ENCODE results near the gene ZCCHC10. TPM values are rescaled to one million over a fixed set of nuclear protein-coding genes. Genes with fewer than 3 reads are reported as not detected.
"Not testable (repeated sequence)": the region's sequence is repeated elsewhere in the genome, so short reads cannot be mapped to it uniquely, and the experiment has no call there.

The ZCCHC10 gene
- total RNA-seq, 4 donors from 2014 or later: 19.1 to 37.4 (median 25.7) TPM

GRCh38 chr5:132981288-132981687 is 45.1 kb downstream of the ZCCHC10 start:
- in situ Hi-C loops (cut with MboI; ENCODE audit: low pct_ligation_motif_present in 1 of 4, low pct_unique_long_range_greater_than_20kb in 1 of 4, low sequenced_read_pairs in 3 of 4) (no loop called here), intact Hi-C loops (cut with DNase I; ENCODE audit: low total_unique reads) (no loop called here)
- Histone ChIP-seq H3K4me3 (no peak overlapping the region), H3K27ac (no peak overlapping the region), H3K27me3 (no peaks in the 10 kb centered on the region), H3K9me3 (no peaks in the 10 kb centered on the region), H3K4me1 (no peaks in the 10 kb centered on the region), H3K36me3 (no peaks in the 10 kb centered on the region)
- TF ChIP-seq POLR2A (IDR thresholded peaks at IDR 0.05) (no peak), EP300 (IDR thresholded peaks at IDR 0.05; ENCODE audit: low read depth) (no peak), POLR2AphosphoS5 (IDR thresholded peaks at IDR 0.05) (no peak), CTCF (IDR thresholded peaks at IDR 0.05) (no peak)
- WGBS, 2 donors (ENCODE audit: low coverage in 1 of 2): 82 to 95% methylated on average over 1 to 3 of the region's 3 CpGs
- DNase-seq: no peak

GRCh38 chr5:132979976-132980375 is 46.4 kb downstream of the ZCCHC10 start:
- TF ChIP-seq EP300 (IDR thresholded peaks at IDR 0.05; ENCODE audit: low read depth) (no peak), POLR2AphosphoS5 (IDR thresholded peaks at IDR 0.05) (no peak), CTCF (IDR thresholded peaks at IDR 0.05) (no peak), POLR2A (IDR thresholded peaks at IDR 0.05) (no peak)
- WGBS, 2 donors (ENCODE audit: low coverage in 1 of 2): 73 to 80% methylated on average over 1 to 2 of the region's 2 CpGs
- Histone ChIP-seq H3K4me3 (no peak overlapping the region), H3K9me3 (no peaks in the 10 kb centered on the region), H3K4me1 (no peaks in the 10 kb centered on the region), H3K27ac (no peak overlapping the region), H3K36me3 (no peaks in the 10 kb centered on the region), H3K27me3 (no peaks in the 10 kb centered on the region)
- in situ Hi-C loops (cut with MboI; ENCODE audit: low pct_ligation_motif_present in 1 of 4, low pct_unique_long_range_greater_than_20kb in 1 of 4, low sequenced_read_pairs in 3 of 4) (no loop called here), intact Hi-C loops (cut with DNase I; ENCODE audit: low total_unique reads) (no loop called here)
- no peak for DNase-seq

- no peak overlapping the region for H3K4me3 ChIP-seq
- no peak for DNase-seq
- in situ Hi-C loops (cut with MboI; ENCODE audit: low pct_ligation_motif_present in 1 of 4, low pct_unique_long_range_greater_than_20kb in 1 of 4, low sequenced_read_pairs in 3 of 4): no loop called here
- no peak for TF ChIP-seq CTCF (IDR thresholded peaks at IDR 0.05)
- no peak for TF ChIP-seq POLR2AphosphoS5 (IDR thresholded peaks at IDR 0.05)
- no peak for TF ChIP-seq EP300 (IDR thresholded peaks at IDR 0.05; ENCODE audit: low read depth)
- no peak for TF ChIP-seq POLR2A (IDR thresholded peaks at IDR 0.05)
- no peaks in the 10 kb centered on the region for H3K27me3 ChIP-seq
- intact Hi-C loops (cut with DNase I; ENCODE audit: low total_unique reads): no loop called here
- no peaks in the 10 kb centered on the region for H3K9me3 ChIP-seq
- no peaks in the 10 kb centered on the region for H3K36me3 ChIP-seq
- no peak overlapping the region for H3K27ac ChIP-seq
- WGBS, 2 donors (ENCODE audit: low coverage in 1 of 2): 78 to 93% methylated on average over 2 to 3 of the region's 3 CpGs
- no peaks in the 10 kb centered on the region for H3K4me1 ChIP-seq
These were observed 46.9 kb downstream of the ZCCHC10 start for GRCh38 chr5:132979367-132979940.

DNA sequence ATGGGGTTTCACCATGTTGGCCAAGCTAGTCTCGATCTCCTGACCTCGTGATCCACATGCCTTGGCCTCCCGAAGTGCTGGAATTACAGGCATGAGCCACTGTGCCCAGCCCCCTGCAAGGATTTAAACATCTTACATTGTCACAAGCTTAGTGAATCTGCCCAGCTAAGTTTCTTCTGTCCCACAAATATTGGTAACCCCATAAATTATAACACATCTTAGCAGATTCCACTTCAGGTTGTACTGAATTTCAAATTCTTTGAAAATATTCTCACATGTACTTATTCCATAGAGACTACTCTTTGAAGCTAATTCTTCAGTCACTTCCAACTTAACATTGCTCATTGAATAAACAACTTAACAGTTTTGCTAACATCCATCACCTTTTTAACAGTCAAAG is 49.5 kb downstream of the ZCCHC10 start:
- Histone ChIP-seq H3K27me3 (no peaks in the 10 kb centered on the region), H3K4me3 (no peak overlapping the region), H3K4me1 (no peaks in the 10 kb centered on the region), H3K36me3 (no peaks in the 10 kb centered on the region), H3K27ac (no peak overlapping the region), H3K9me3 (no peaks in the 10 kb centered on the region)
- in situ Hi-C loops (cut with MboI; ENCODE audit: low pct_ligation_motif_present in 1 of 4, low pct_unique_long_range_greater_than_20kb in 1 of 4, low sequenced_read_pairs in 3 of 4): no loop called here
- TF ChIP-seq POLR2AphosphoS5 (IDR thresholded peaks at IDR 0.05) (no peak), CTCF (IDR thresholded peaks at IDR 0.05) (no peak), EP300 (IDR thresholded peaks at IDR 0.05; ENCODE audit: low read depth) (no peak), POLR2A (IDR thresholded peaks at IDR 0.05) (no peak)
- WGBS, 2 donors (ENCODE audit: low coverage in 1 of 2): 94% methylated on average over 3 of the region's 3 CpGs; no CpG with 5 or more reads in 1 of the 2 donors
- intact Hi-C loops (cut with DNase I; ENCODE audit: low total_unique reads): no loop called here
- DNase-seq: no peak

DNA sequence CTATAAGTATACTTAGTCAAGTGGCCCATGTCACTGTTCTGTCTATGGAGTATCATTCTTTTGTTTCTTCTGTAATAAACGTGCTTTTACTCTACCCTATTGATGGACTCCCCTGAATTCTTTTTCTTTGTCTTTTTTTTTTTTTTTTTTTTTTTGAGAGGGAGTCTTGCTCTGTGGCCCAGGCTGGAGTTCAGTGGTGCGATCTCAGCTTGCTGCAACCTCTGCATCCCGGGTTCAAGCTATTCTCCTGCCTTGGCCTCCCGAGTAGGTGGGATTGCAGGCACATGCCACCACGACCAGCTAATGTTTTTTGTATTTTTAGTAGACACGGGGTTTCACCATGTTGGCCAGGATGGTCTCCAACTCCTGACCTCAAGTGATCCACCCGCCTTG is 53.9 kb downstream of the ZCCHC10 start:
- H3K4me3 ChIP-seq; in situ Hi-C loops (cut with MboI; ENCODE audit: low pct_ligation_motif_present in 1 of 4, low pct_unique_long_range_greater_than_20kb in 1 of 4, low sequenced_read_pairs in 3 of 4); H3K27ac ChIP-seq; H3K27me3 ChIP-seq; intact Hi-C loops (cut with DNase I; ENCODE audit: low total_unique reads); H3K9me3 ChIP-seq; DNase-seq; H3K4me1 ChIP-seq; H3K36me3 ChIP-seq: not testable (repeated sequence)
- 88 to 95% methylated on average over 1 to 7 of the region's 7 CpGs for WGBS, 2 donors (ENCODE audit: low coverage in 1 of 2)

Measured in transverse colon (tissue), 4 donors.